HEK293 (cell line): ENCODE data around the gene PTPRK.

Experiments used
- CTCF ChIA-PET: fragments of 350-600 bp; formaldehyde crosslinking; extraction: SDS; loops from one replicate; lab custom pipeline; 2021; ENCODE audit warnings: antibody characterized with exemption; lab: Yijun Ruan, JAX
- POLR2A ChIA-PET: fragments of 300-600 bp; formaldehyde crosslinking; extraction: SDS; loops from one replicate; lab custom pipeline; 2020; ENCODE audit warnings: antibody characterized with exemption, inconsistent platforms; lab: Yijun Ruan, JAX
- H3K27ac ChIP-seq: fragments of 200-500 bp; sonication (Bioruptor generic); 2 replicates; pipeline ENCODE4 v1.5.1; 2014; ENCODE audit warnings: low read depth, low read length, control low read depth, inconsistent platforms; ENCODE audit errors: extremely low read depth
- H3K36me3 ChIP-seq, 2 experiments: fragments of 200-500 bp in 1 of 2; sonication (Bioruptor generic) in 1 of 2; 1 replicate in 1 of 2; 2 replicates in 1 of 2; pipeline ENCODE4 v1.5.1; 2014 to 2017; ENCODE audit warnings: inconsistent platforms in 2 of 2, low read length in 2 of 2; ENCODE audit not compliant: control insufficient read depth in 2 of 2, insufficient read depth in 1 of 2
- H3K4me1 ChIP-seq: fragments of 200-500 bp; sonication (Bioruptor generic); 2 replicates; pipeline ENCODE4 v1.5.1; 2014; ENCODE audit warnings: mild to moderate bottlenecking, low read length, inconsistent platforms; ENCODE audit not compliant: control insufficient read depth, insufficient read depth
- H3K4me3 ChIP-seq: 2 replicates; pipeline ENCODE4 v1.5.1; 2011; ENCODE audit warnings: low read depth, mild to moderate bottlenecking, control low read depth, low read length, moderate library complexity
- H3K9me3 ChIP-seq: fragments of 200-500 bp; sonication (Bioruptor generic); 2 replicates; pipeline ENCODE4 v1.5.1; 2014; ENCODE audit warnings: low read depth, low read length, inconsistent platforms; ENCODE audit not compliant: control insufficient read depth, insufficient read depth
- GFI1B ChIP-seq: fragments of 450-650 bp; formaldehyde crosslinking; IDR thresholded peaks from 2 replicates; pipeline ENCODE4 v1.5.1; 2016; ENCODE audit warnings: missing biosample characterization, missing genetic modification characterization
- HOXA7 ChIP-seq: sonication (generic); formaldehyde crosslinking; IDR thresholded peaks from 2 replicates; pipeline ENCODE4 v1.8.1; 2022; ENCODE audit warnings: missing genetic modification reagents, borderline replicate concordance
- REPIN1 ChIP-seq: fragments of 450-650 bp; formaldehyde crosslinking; IDR thresholded peaks from 2 replicates; pipeline ENCODE4 v1.5.1; 2017; ENCODE audit warnings: missing biosample characterization, missing genetic modification characterization, low read depth
- ZBTB26 ChIP-seq: fragments of 450-650 bp; formaldehyde crosslinking; optimal IDR thresholded peaks from 2 replicates; pipeline ENCODE3; 2016; ENCODE audit warnings: missing biosample characterization, mild to moderate bottlenecking, missing genetic modification characterization
- ZBTB49 ChIP-seq: fragments of 450-650 bp; formaldehyde crosslinking; IDR thresholded peaks from 2 replicates; pipeline ENCODE4 v1.5.1; 2016; ENCODE audit warnings: missing biosample characterization, missing genetic modification characterization, low read depth
- ZBTB7A ChIP-seq: fragments of 450-650 bp; formaldehyde crosslinking; IDR thresholded peaks from 2 replicates; pipeline ENCODE4 v1.5.1; 2016; ENCODE audit warnings: low read depth, missing biosample characterization, missing genetic modification characterization
- ZEB2 ChIP-seq: fragments of 450-650 bp; formaldehyde crosslinking; IDR thresholded peaks from 2 replicates; pipeline ENCODE4 v1.5.1; 2016; ENCODE audit warnings: missing biosample characterization, missing genetic modification characterization
- ZNF112 ChIP-seq: fragments of 450-650 bp; formaldehyde crosslinking; IDR thresholded peaks from 2 replicates; pipeline ENCODE4 v1.5.0; 2017; ENCODE audit warnings: missing biosample characterization, missing genetic modification characterization
- ZNF155 ChIP-seq: fragments of 450-650 bp; formaldehyde crosslinking; IDR thresholded peaks from 2 replicates; pipeline ENCODE4 v1.5.1; 2016; ENCODE audit warnings: missing biosample characterization, missing genetic modification characterization
- ZNF184 ChIP-seq: fragments of 450-650 bp; IDR thresholded peaks from 2 replicates; pipeline ENCODE4 v1.5.1; 2018; ENCODE audit warnings: missing biosample characterization, mild to moderate bottlenecking, missing genetic modification characterization
- ZNF202 ChIP-seq: fragments of 450-650 bp; formaldehyde crosslinking; IDR thresholded peaks from 2 replicates; pipeline ENCODE4 v1.5.1; 2016; ENCODE audit warnings: missing biosample characterization, missing genetic modification characterization, borderline replicate concordance
- ZNF223 ChIP-seq: fragments of 450-650 bp; formaldehyde crosslinking; IDR thresholded peaks from 2 replicates; pipeline ENCODE4 v1.5.1; 2016; ENCODE audit warnings: missing biosample characterization, missing genetic modification characterization
- ZNF239 ChIP-seq: fragments of 450-650 bp; formaldehyde crosslinking; IDR thresholded peaks from 2 replicates; pipeline ENCODE4 v1.5.1; 2016; ENCODE audit warnings: missing biosample characterization, missing genetic modification characterization
- ZNF266 ChIP-seq: fragments of 450-650 bp; formaldehyde crosslinking; IDR thresholded peaks from 2 replicates; pipeline ENCODE4 v1.5.1; 2016; ENCODE audit warnings: missing biosample characterization, missing genetic modification characterization, low read depth
- ZNF521 ChIP-seq: fragments of 450-650 bp; formaldehyde crosslinking; IDR thresholded peaks from 2 replicates; pipeline ENCODE4 v1.5.1; 2017; ENCODE audit warnings: missing biosample characterization, mild to moderate bottlenecking, missing genetic modification characterization
- ZNF549 ChIP-seq: fragments of 450-650 bp; IDR thresholded peaks from 2 replicates; pipeline ENCODE4 v1.5.1; 2018; ENCODE audit warnings: missing biosample characterization, missing genetic modification characterization, mild to moderate bottlenecking, inconsistent platforms, moderate library complexity
- ZNF555 ChIP-seq: fragments of 450-650 bp; formaldehyde crosslinking; conservative IDR thresholded peaks from 2 replicates; pipeline ENCODE4 v1.5.1; 2017; ENCODE audit warnings: missing biosample characterization, mild to moderate bottlenecking, missing genetic modification characterization, inconsistent platforms
- ZNF610 ChIP-seq: fragments of 450-650 bp; formaldehyde crosslinking; IDR thresholded peaks from 2 replicates; pipeline ENCODE4 v1.5.1; 2016; ENCODE audit warnings: missing biosample characterization, missing genetic modification characterization, borderline replicate concordance
- ZNF624 ChIP-seq: fragments of 450-650 bp; formaldehyde crosslinking; IDR thresholded peaks from 2 replicates; pipeline ENCODE4 v1.5.1; 2017; ENCODE audit warnings: missing biosample characterization, missing genetic modification characterization
- ZNF639 ChIP-seq: fragments of 450-650 bp; formaldehyde crosslinking; IDR thresholded peaks from 2 replicates; pipeline ENCODE4 v1.5.1; 2016; ENCODE audit warnings: missing biosample characterization, missing genetic modification characterization
- ZNF660 ChIP-seq: fragments of 450-650 bp; IDR thresholded peaks from 2 replicates; pipeline ENCODE4 v1.5.1; 2018; ENCODE audit warnings: missing biosample characterization, mild to moderate bottlenecking, missing genetic modification characterization
- TF ChIP-seq, protein P1 (sequence below): fragments of 450-650 bp; formaldehyde crosslinking; IDR thresholded peaks from 2 replicates; pipeline ENCODE4 v1.5.1; 2016; ENCODE audit warnings: missing biosample characterization, missing genetic modification characterization
- TF ChIP-seq, protein P2 (sequence below): fragments of 450-650 bp; formaldehyde crosslinking; IDR thresholded peaks from 2 replicates; pipeline ENCODE4 v1.5.1; 2016; ENCODE audit warnings: missing biosample characterization, missing genetic modification characterization
- TF ChIP-seq, protein P3 (sequence below): fragments of 450-650 bp; formaldehyde crosslinking; IDR thresholded peaks from 2 replicates; pipeline ENCODE4 v1.5.1; 2017; ENCODE audit warnings: missing biosample characterization, missing genetic modification characterization

Gene PTPRK

GRCh38 chr6:128172081-128172480 is 348.3 kb downstream of the PTPRK start:
- no peak overlapping the region for H3K4me3 ChIP-seq
- TF ChIP-seq ZNF639 (tag by site-specific recombination) = no peak
- no peak for TF ChIP-seq ZNF202 (tag by site-specific recombination)
- TF ChIP-seq, protein P1, sequence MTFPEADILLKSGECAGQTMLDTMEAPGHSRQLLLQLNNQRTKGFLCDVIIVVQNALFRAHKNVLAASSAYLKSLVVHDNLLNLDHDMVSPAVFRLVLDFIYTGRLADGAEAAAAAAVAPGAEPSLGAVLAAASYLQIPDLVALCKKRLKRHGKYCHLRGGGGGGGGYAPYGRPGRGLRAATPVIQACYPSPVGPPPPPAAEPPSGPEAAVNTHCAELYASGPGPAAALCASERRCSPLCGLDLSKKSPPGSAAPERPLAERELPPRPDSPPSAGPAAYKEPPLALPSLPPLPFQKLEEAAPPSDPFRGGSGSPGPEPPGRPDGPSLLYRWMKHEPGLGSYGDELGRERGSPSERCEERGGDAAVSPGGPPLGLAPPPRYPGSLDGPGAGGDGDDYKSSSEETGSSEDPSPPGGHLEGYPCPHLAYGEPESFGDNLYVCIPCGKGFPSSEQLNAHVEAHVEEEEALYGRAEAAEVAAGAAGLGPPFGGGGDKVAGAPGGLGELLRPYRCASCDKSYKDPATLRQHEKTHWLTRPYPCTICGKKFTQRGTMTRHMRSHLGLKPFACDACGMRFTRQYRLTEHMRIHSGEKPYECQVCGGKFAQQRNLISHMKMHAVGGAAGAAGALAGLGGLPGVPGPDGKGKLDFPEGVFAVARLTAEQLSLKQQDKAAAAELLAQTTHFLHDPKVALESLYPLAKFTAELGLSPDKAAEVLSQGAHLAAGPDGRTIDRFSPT (tag by site-specific recombination) = no peak
- TF ChIP-seq, protein P2, sequence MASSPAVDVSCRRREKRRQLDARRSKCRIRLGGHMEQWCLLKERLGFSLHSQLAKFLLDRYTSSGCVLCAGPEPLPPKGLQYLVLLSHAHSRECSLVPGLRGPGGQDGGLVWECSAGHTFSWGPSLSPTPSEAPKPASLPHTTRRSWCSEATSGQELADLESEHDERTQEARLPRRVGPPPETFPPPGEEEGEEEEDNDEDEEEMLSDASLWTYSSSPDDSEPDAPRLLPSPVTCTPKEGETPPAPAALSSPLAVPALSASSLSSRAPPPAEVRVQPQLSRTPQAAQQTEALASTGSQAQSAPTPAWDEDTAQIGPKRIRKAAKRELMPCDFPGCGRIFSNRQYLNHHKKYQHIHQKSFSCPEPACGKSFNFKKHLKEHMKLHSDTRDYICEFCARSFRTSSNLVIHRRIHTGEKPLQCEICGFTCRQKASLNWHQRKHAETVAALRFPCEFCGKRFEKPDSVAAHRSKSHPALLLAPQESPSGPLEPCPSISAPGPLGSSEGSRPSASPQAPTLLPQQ (tag by site-specific recombination) = no peak
- no peak for TF ChIP-seq ZNF624 (tag by site-specific recombination)
- TF ChIP-seq ZBTB26 = no peak
- TF ChIP-seq ZNF223 (tag by site-specific recombination) = no peak
- TF ChIP-seq, all 188 proteins: peak for 0
- CTCF ChIA-PET = no interaction called here
- H3K27ac ChIP-seq = no peak overlapping the region
- H3K9me3 ChIP-seq = no peaks in the 10 kb centered on the region
- no peaks in the 10 kb centered on the region for H3K4me1 ChIP-seq
- no peaks in the 10 kb centered on the region for H3K36me3 ChIP-seq
- POLR2A ChIA-PET = no interaction called here

- Histone ChIP-seq H3K9me3 (no peaks in the 10 kb centered on the region), H3K27ac (no peak overlapping the region), H3K36me3 (no peaks in the 10 kb centered on the region), H3K4me3 (no peak overlapping the region), H3K4me1 (no peaks in the 10 kb centered on the region)
- POLR2A ChIA-PET = no interaction called here
- CTCF ChIA-PET = interaction anchor here (0.6 to 0.7 kb wide), 2 partner anchors 149 to 951 kb away, joined by 3 to 5 read pairs; no protein-coding TSS in a partner anchor
- TF ChIP-seq ZNF521 (tag by site-specific recombination) = no peak
- no peak for TF ChIP-seq ZNF112
- TF ChIP-seq ZNF266 (tag by site-specific recombination) = no peak
- TF ChIP-seq, protein P3, sequence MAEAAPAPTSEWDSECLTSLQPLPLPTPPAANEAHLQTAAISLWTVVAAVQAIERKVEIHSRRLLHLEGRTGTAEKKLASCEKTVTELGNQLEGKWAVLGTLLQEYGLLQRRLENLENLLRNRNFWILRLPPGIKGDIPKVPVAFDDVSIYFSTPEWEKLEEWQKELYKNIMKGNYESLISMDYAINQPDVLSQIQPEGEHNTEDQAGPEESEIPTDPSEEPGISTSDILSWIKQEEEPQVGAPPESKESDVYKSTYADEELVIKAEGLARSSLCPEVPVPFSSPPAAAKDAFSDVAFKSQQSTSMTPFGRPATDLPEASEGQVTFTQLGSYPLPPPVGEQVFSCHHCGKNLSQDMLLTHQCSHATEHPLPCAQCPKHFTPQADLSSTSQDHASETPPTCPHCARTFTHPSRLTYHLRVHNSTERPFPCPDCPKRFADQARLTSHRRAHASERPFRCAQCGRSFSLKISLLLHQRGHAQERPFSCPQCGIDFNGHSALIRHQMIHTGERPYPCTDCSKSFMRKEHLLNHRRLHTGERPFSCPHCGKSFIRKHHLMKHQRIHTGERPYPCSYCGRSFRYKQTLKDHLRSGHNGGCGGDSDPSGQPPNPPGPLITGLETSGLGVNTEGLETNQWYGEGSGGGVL (tag by site-specific recombination) = no peak
- no peak for TF ChIP-seq ZEB2
- no peak for TF ChIP-seq ZNF155 (tag by site-specific recombination)
- TF ChIP-seq REPIN1 (tag by site-specific recombination) = no peak
- TF ChIP-seq ZNF660 (tag by site-specific recombination) = no peak
- TF ChIP-seq ZBTB49 (tag by site-specific recombination) = no peak
- TF ChIP-seq ZNF555 (tag by site-specific recombination) = no peak
- TF ChIP-seq ZBTB7A (tag by site-specific recombination) = no peak
- TF ChIP-seq ZNF610 (tag by site-specific recombination) = no peak
- TF ChIP-seq ZNF184 (tag by site-specific recombination) = no peak
- TF ChIP-seq GFI1B (tag by site-specific recombination) = no peak
- TF ChIP-seq ZNF239 = no peak
- no peak for TF ChIP-seq HOXA7 (CRISPR knock-in tag)
- TF ChIP-seq ZNF549 = no peak
Measured at GRCh38 chr6:128171182-128171581, 349.2 kb downstream of the PTPRK start.
